ENCODE data around the gene MESP1. TPM values are rescaled to one million over a fixed set of nuclear protein-coding genes. Genes with fewer than 3 reads are reported as not detected.
A peak's percentile ranks its signal among the peaks of the same experiment; 100 is the strongest.

MESP1 gene, protein sequence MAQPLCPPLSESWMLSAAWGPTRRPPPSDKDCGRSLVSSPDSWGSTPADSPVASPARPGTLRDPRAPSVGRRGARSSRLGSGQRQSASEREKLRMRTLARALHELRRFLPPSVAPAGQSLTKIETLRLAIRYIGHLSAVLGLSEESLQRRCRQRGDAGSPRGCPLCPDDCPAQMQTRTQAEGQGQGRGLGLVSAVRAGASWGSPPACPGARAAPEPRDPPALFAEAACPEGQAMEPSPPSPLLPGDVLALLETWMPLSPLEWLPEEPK
- total RNA-seq (1 to 10 TPM in 1 of 5 donors, under 1 TPM in 3, not detected in 1; 0.23 to 1.5 (median 0.38) TPM), total RNA-seq (0 to 2.8 (median 0.12) reads per million in 29 experiments)
- total RNA-seq (2013), result 0.22 TPM

DNA sequence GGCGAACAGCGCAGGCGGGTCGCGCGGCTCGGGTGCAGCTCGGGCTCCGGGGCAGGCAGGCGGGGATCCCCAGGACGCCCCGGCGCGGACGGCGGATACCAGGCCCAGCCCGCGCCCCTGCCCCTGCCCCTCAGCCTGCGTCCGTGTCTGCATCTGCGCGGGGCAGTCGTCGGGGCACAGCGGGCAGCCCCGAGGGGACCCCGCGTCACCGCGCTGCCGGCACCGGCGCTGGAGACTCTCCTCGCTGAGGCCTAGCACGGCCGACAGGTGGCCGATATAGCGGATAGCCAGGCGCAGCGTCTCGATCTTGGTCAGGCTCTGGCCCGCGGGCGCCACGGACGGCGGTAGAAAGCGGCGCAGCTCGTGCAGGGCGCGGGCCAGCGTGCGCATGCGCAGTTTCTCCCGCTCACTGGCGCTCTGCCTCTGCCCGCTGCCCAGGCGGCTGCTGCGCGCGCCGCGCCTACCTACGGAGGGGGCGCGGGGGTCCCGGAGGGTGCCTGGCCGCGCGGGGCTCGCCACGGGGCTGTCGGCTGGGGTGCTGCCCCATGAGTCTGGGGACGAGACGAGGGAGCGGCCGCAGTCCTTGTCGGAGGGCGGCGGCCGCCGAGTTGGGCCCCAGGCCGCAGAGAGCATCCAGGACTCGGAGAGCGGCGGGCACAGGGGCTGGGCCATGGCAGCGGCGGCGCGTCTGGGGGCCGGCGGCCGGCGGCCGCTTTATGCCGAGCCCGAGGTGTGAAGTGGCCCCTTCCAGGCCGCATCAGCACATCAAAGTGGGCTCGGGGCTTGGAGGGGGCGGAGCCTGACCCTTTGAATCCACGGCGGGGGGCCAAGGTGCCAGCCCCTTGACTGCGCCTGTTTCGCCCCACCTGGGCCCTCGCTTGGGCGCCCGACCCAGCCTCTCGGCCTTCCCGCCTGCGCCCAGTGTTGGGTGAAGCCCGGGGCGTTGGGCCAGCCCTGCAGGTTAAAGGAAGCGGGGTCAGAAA lies at the start of gene MESP1:
MESP1 (minus strand) TSS at position 690 of the 983 bp plus-strand sequence; CDS start at position 672, 18 bp downstream.
- no peaks in the 10 kb centered on the region for H3K36me3 Mint-ChIP-seq
- ATAC-seq (replicated peaks in 1 of 4) (peak; percentile 94 to 96 (median 96)), DNase-seq (peak; percentile 62 to 90 (median 78))
- H3K27ac Mint-ChIP-seq, result no peak within 1 kb of the TSS
- 5% methylated on average over 113 of the region's 114 CpGs for WGBS (ENCODE audit: insufficient coverage)
- H3K4me1 Mint-ChIP-seq, result peaks cover 4 to 5% (median 5%) of the 10 kb centered on the region in 3 donors
- no peaks in the 10 kb centered on the region for H3K36me3 ChIP-seq (ENCODE audit: control insufficient read depth in 2 of 2, extremely low read depth in 1 of 2, insufficient read depth in 1 of 2, low read length in 1 of 2)
- peaks cover 13 to 15% of the 10 kb centered on the region in 2 donors for H3K27me3 Mint-ChIP-seq
- no peaks in the 10 kb centered on the region for H3K9me3 Mint-ChIP-seq
- H3K4me1 ChIP-seq (ENCODE audit: control insufficient read depth in 1 of 2, extremely low read depth in 1 of 2, insufficient read depth in 2 of 2, low read length in 2 of 2), result peaks cover 0 to 14% of the 10 kb centered on the region in 2 experiments
- H3K4me3 Mint-ChIP-seq, result peak within 1 kb of the TSS; percentile 74 to 79 (median 77)
- H3K27me3 ChIP-seq (replicated peaks in 1 of 2; ENCODE audit: control insufficient read depth in 2 of 2, extremely low read depth in 1 of 2, insufficient read depth in 2 of 2, low read length in 1 of 2), result peaks cover 0 to 23% of the 10 kb centered on the region in 2 experiments
- H3K4me3 ChIP-seq (ENCODE audit: control insufficient read depth in 1 of 2, extremely low read depth in 1 of 2, low read length in 1 of 2), result peak within 1 kb of the TSS; percentile 46 to 68
- ChIA-PET CTCF (no interaction called here), POLR2A (no interaction called here)
- no peaks in the 10 kb centered on the region for H3K9me3 ChIP-seq
- no peak within 1 kb of the TSS for H3K27ac ChIP-seq (ENCODE audit: low read length)

DNA sequence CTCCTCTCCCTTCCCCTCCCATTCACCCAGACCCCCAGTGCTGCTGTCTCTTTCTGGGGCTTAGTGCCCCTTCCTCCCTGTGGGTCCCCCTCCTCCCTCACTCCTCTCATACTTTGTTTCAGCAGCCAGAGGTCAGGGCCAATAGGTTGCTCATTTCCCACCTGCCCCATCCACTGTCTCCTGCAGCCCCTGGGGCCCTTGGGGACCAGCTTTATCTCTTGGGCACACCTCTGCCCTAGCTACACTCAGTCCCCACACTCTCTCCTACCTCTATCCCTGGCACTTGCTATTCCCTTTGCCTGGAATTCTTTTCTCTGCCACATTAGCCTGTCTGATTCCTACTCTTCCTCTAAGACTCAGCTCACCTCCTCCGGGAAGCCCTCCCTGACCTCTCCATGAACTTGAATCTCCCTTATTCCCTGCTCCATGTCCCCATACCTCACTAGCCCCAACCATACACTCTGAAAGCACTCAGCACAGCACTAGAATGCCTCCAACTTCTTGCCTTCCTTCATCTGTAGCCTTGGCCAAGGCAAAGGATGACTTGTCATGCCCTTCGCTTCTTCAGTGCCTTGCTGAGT lies 49.0 kb upstream of the MESP1 start:
- ATAC-seq (replicated peaks in 1 of 4), result no peak
- Histone ChIP-seq H3K4me3 (ENCODE audit: control insufficient read depth in 1 of 2, extremely low read depth in 1 of 2, low read length in 1 of 2) (no peak overlapping the region), H3K27me3 (replicated peaks in 1 of 2; ENCODE audit: control insufficient read depth in 2 of 2, extremely low read depth in 1 of 2, insufficient read depth in 2 of 2, low read length in 1 of 2) (peaks cover 0 to 33% of the 10 kb centered on the region in 2 experiments), H3K36me3 (ENCODE audit: control insufficient read depth in 2 of 2, extremely low read depth in 1 of 2, insufficient read depth in 1 of 2, low read length in 1 of 2) (no peaks in the 10 kb centered on the region), H3K4me1 (ENCODE audit: control insufficient read depth in 1 of 2, extremely low read depth in 1 of 2, insufficient read depth in 2 of 2, low read length in 2 of 2) (no peaks in the 10 kb centered on the region), H3K27ac (ENCODE audit: low read length) (no peak overlapping the region), H3K9me3 (no peaks in the 10 kb centered on the region)
- ChIA-PET CTCF (no interaction called here), POLR2A (no interaction called here)
- WGBS (ENCODE audit: insufficient coverage), result 82% methylated on average over 1 of the region's 2 CpGs
- Mint-ChIP-seq H3K4me1 (no peaks in the 10 kb centered on the region), H3K27ac (no peak overlapping the region), H3K4me3 (no peak overlapping the region), H3K9me3 (peaks cover 4 to 17% (median 6%) of the 10 kb centered on the region in 3 donors), H3K36me3 (no peaks in the 10 kb centered on the region), H3K27me3 (peaks cover 11% of the 10 kb centered on the region in 2 donors)
- no peak for DNase-seq

DNA sequence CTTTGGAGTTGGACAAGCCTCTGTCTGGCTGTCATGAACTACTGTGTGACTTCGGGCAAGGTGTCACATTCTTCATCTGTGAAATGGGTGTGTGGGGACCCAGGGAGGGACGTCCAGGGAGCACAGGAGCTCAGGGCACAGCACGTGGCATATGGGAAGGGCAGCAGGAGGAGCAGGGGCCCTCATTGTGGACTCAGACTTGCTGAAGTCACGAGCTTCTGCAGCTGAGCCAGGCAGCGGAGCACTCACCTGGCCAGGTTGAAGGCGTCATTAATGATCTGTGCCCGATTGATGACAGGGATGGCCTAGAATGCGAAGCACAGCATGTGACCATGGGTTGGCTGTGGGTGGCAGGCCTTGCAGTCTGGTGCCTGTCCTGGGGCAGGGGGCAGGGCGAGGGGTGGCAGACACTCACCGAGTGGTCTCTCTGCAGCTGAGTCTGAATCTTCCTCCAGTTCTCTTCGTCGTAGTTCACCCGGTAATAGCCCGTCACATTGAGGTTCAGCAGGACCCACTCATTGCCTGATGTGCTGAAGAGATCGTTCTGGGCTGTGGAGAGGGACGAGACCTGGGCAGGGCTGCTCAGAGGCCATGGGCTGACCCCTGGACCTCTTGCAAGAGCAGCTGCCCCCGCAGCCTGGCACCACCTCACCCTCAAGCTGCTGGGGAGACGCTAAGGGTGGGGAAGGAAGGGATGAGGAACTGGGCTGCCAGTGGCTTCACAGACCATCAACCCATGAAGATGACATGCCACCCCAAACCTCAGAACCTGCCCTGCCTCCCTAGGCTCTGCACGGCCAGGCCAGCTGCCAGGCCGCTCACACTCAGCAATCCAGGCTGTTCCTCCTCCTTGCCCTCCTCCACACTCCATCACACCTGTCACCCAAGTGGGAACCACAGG lies 48.2 kb upstream of the MESP1 start:
- H3K9me3 ChIP-seq, result no peaks in the 10 kb centered on the region
- ChIA-PET POLR2A (no interaction called here), CTCF (no interaction called here)
- H3K4me3 Mint-ChIP-seq, result no peak overlapping the region
- H3K4me3 ChIP-seq (ENCODE audit: control insufficient read depth in 1 of 2, extremely low read depth in 1 of 2, low read length in 1 of 2), result no peak overlapping the region
- H3K36me3 Mint-ChIP-seq, result no peaks in the 10 kb centered on the region
- no peaks in the 10 kb centered on the region for H3K36me3 ChIP-seq (ENCODE audit: control insufficient read depth in 2 of 2, extremely low read depth in 1 of 2, insufficient read depth in 1 of 2, low read length in 1 of 2)
- H3K4me1 ChIP-seq (ENCODE audit: control insufficient read depth in 1 of 2, extremely low read depth in 1 of 2, insufficient read depth in 2 of 2, low read length in 2 of 2), result no peaks in the 10 kb centered on the region
- H3K27ac ChIP-seq (ENCODE audit: low read length), result no peak overlapping the region
- ATAC-seq (replicated peaks in 1 of 4) (no peak), DNase-seq (no peak)
- 79% methylated on average over 15 of the region's 20 CpGs for WGBS (ENCODE audit: insufficient coverage)
- peaks cover 0 to 30% of the 10 kb centered on the region in 2 experiments for H3K27me3 ChIP-seq (replicated peaks in 1 of 2; ENCODE audit: control insufficient read depth in 2 of 2, extremely low read depth in 1 of 2, insufficient read depth in 2 of 2, low read length in 1 of 2)
- peaks cover 11% of the 10 kb centered on the region in 2 donors for H3K27me3 Mint-ChIP-seq
- H3K9me3 Mint-ChIP-seq, result peaks cover 4 to 18% (median 6%) of the 10 kb centered on the region in 3 donors
- H3K27ac Mint-ChIP-seq, result no peak overlapping the region
- H3K4me1 Mint-ChIP-seq, result no peaks in the 10 kb centered on the region

DNA sequence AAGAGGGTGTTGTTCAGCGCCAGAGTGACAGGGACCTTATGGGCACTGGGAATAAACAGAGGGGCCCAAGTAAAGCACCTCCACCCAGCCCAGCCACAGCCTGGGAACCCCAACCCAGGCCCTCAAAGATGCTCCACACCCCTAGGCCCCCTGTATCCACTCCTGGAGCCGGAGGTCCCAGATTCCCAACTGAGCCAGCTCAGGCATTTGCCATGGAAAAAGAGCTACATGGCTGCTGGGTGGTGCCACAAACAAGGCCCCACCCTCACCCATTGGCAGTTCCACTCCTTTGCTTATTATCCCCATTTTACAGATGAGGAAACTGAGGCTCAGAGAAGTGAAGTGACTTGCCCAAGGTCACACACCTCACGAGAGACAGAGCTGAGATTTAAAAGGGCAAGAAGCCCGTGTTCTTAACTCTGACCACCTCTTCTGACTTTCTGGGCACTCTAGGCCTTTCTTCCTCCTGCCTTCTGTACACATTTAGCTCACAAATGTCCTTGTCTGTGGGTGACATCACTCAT lies 46.7 kb upstream of the MESP1 start:
- Histone ChIP-seq H3K27me3 (replicated peaks in 1 of 2; ENCODE audit: control insufficient read depth in 2 of 2, extremely low read depth in 1 of 2, insufficient read depth in 2 of 2, low read length in 1 of 2) (peaks cover 0 to 23% of the 10 kb centered on the region in 2 experiments), H3K36me3 (ENCODE audit: control insufficient read depth in 2 of 2, extremely low read depth in 1 of 2, insufficient read depth in 1 of 2, low read length in 1 of 2) (no peaks in the 10 kb centered on the region), H3K27ac (ENCODE audit: low read length) (no peak overlapping the region), H3K9me3 (no peaks in the 10 kb centered on the region), H3K4me3 (ENCODE audit: control insufficient read depth in 1 of 2, extremely low read depth in 1 of 2, low read length in 1 of 2) (no peak overlapping the region), H3K4me1 (ENCODE audit: control insufficient read depth in 1 of 2, extremely low read depth in 1 of 2, insufficient read depth in 2 of 2, low read length in 2 of 2) (no peaks in the 10 kb centered on the region)
- no peaks in the 10 kb centered on the region for H3K36me3 Mint-ChIP-seq
- ChIA-PET CTCF (interaction anchor here (0.6 kb wide), 2 partner anchors 9 to 56 kb away, joined by 4 to 5 read pairs; no protein-coding TSS in a partner anchor), POLR2A (no interaction called here)
- no peak overlapping the region for H3K27ac Mint-ChIP-seq
- WGBS (ENCODE audit: insufficient coverage), result 61% methylated on average over 3 of the region's 4 CpGs
- ATAC-seq (replicated peaks in 1 of 4) (no peak), DNase-seq (no peak)
- peaks cover 4 to 18% (median 6%) of the 10 kb centered on the region in 3 donors for H3K9me3 Mint-ChIP-seq
- H3K4me1 Mint-ChIP-seq, result no peaks in the 10 kb centered on the region
- H3K4me3 Mint-ChIP-seq, result no peak overlapping the region
- H3K27me3 Mint-ChIP-seq, result peaks cover 11% of the 10 kb centered on the region in 2 donors

DNA sequence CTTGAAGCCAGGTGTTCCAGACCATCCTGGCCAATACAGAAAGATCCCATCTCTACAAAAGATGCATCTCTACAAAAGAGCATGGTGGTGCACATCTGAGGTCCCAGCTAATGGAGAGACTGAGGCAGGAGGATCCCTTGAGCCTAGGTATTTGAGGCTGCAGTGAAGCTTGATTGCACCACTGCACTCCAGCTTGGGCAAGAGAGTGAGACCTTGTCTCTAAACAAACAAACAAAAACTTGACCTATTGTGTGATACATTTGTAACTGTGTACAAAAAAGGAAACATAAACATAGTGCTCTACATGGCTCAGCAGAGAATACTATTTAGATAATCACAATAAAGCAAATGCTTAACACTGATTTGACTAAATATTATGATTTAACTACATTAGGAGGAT lies 44.9 kb upstream of the MESP1 start:
- ATAC-seq (replicated peaks in 1 of 4) (no peak), DNase-seq (no peak)
- Histone ChIP-seq H3K9me3 (no peaks in the 10 kb centered on the region), H3K4me1 (ENCODE audit: control insufficient read depth in 1 of 2, extremely low read depth in 1 of 2, insufficient read depth in 2 of 2, low read length in 2 of 2) (no peaks in the 10 kb centered on the region), H3K27me3 (replicated peaks in 1 of 2; ENCODE audit: control insufficient read depth in 2 of 2, extremely low read depth in 1 of 2, insufficient read depth in 2 of 2, low read length in 1 of 2) (peaks cover 0 to 15% of the 10 kb centered on the region in 2 experiments), H3K4me3 (ENCODE audit: control insufficient read depth in 1 of 2, extremely low read depth in 1 of 2, low read length in 1 of 2) (no peak overlapping the region), H3K36me3 (ENCODE audit: control insufficient read depth in 2 of 2, extremely low read depth in 1 of 2, insufficient read depth in 1 of 2, low read length in 1 of 2) (no peaks in the 10 kb centered on the region), H3K27ac (ENCODE audit: low read length) (no peak overlapping the region)
- ChIA-PET CTCF (no interaction called here), POLR2A (no interaction called here)
- Mint-ChIP-seq H3K4me1 (no peaks in the 10 kb centered on the region), H3K4me3 (no peak overlapping the region), H3K27me3 (peaks cover 5 to 14% of the 10 kb centered on the region in 2 donors), H3K9me3 (peaks cover 4 to 18% (median 6%) of the 10 kb centered on the region in 3 donors), H3K36me3 (no peaks in the 10 kb centered on the region), H3K27ac (no peak overlapping the region)

All from T-cell (primary cell).